Stimulated activated CD4-positive, alpha-beta T cell treated with anti-CD3 and anti-CD28 coated beads, Interleukin-2, amount 100 ng/mL, for 4 hours (primary cell): ENCODE measurements around the gene FKBP10.

ENCODE experiments used
- DNase-seq: peaks from one replicate; pipeline ENCODE4 v3.0.0-alpha.2; 2020; ENCODE audit warnings: low read depth

FKBP10 gene

GRCh38 chr17:41784207-41784744 is 28.5 kb upstream of the FKBP10 start:
- DNase-seq: no peak

- no peak for DNase-seq
Measured at GRCh38 chr17:41785091-41785858, 27.5 kb upstream of the FKBP10 start.

- no peak for DNase-seq
Measured at GRCh38 chr17:41785859-41786226, 27.0 kb upstream of the FKBP10 start.

GRCh38 chr17:41786227-41787020 is 26.4 kb upstream of the FKBP10 start, which contains the start of gene JUP:
Gene JUP, minus strand, starts transcription at chr17:41786711. Its CDS starts 14,857 bp downstream, at chr17:41771854.
- peak; percentile 79 for DNase-seq

- DNase-seq: no peak
Measured at GRCh38 chr17:41787021-41787418, 25.8 kb upstream of the FKBP10 start.

GRCh38 chr17:41792845-41793783 is 19.7 kb upstream of the FKBP10 start:
- DNase-seq: no peak

GRCh38 chr17:41793784-41794539 is 18.8 kb upstream of the FKBP10 start:
- no peak for DNase-seq

- DNase-seq: no peak
Measured at GRCh38 chr17:41794540-41794975, 18.2 kb upstream of the FKBP10 start.

GRCh38 chr17:41796121-41796895 is 16.5 kb upstream of the FKBP10 start:
- DNase-seq: no peak

GRCh38 chr17:41797377-41797776 is 15.4 kb upstream of the FKBP10 start:
- no peak for DNase-seq

- DNase-seq: no peak
Measured at GRCh38 chr17:41799366-41799765, 13.4 kb upstream of the FKBP10 start.

- DNase-seq: no peak
Measured at GRCh38 chr17:41800601-41801373, 12.0 kb upstream of the FKBP10 start.

- peak; percentile 57 for DNase-seq
Measured at GRCh38 chr17:41801374-41802271, 11.2 kb upstream of the FKBP10 start.

- DNase-seq: no peak
Measured at GRCh38 chr17:41803049-41804020, 9.5 kb upstream of the FKBP10 start.

GRCh38 chr17:41806685-41807445 is 5.9 kb upstream of the FKBP10 start:
- no peak for DNase-seq
